ENCODE data around the gene TMEM132E. TPM values are rescaled to one million over a fixed set of nuclear protein-coding genes. Genes with fewer than 3 reads are reported as not detected.

TMEM132E gene
- total and polyA plus RNA-seq, 2 donors from 2014 or later = 1.1 to 4.3 TPM

DNA sequence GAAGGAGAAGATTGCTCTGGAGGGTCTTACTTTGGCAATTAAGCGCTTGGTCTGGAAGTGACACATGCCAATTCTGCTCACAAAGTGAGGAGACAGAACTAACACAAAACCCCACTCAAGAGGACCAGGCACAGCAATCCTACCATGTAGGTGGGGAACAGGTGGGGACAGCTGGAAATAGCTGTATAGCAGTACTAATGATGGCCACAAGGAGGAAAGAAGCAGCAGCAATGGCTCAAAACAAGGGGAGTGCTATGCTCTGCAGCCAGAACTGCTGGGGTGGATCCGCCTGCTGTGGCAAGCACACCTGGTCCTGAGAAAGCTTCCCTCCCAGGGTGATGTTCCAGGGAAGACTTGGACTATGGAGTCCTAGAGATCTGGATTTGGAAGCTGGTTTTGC lies 17.0 kb upstream of the TMEM132E start:
- H3K27me3 ChIP-seq (ENCODE audit: control insufficient read depth, insufficient read depth, low read length) = no peaks in the 10 kb centered on the region
- no peak overlapping the region for H3K4me3 ChIP-seq (ENCODE audit: low read length in 3 of 3)
- DNase-seq (peak in 2 of 5 donors; percentile 7 to 31), FAIRE-seq (no peak)
- H3K4me1 ChIP-seq (ENCODE audit: control insufficient read depth in 2 of 3, insufficient read depth in 2 of 3, low read depth in 1 of 3, low read length in 3 of 3) = no peaks in the 10 kb centered on the region
- no peaks in the 10 kb centered on the region for H3K9me3 ChIP-seq (ENCODE audit: control insufficient read depth in 2 of 3, insufficient read depth in 1 of 3, low read length in 3 of 3)
- TF ChIP-seq CTCF (IDR thresholded peaks at IDR 0.05; ENCODE audit: borderline replicate concordance, extremely low read depth, insufficient read depth) = peak; percentile 18
- no peaks in the 10 kb centered on the region for H3K36me3 ChIP-seq (ENCODE audit: control insufficient read depth in 2 of 3, insufficient read depth in 3 of 3, low read length in 3 of 3)
- H3K9ac ChIP-seq (ENCODE audit: low read length in 3 of 3) = no peak overlapping the region
- H3K27ac ChIP-seq (ENCODE audit: low read depth in 2 of 2, low read length in 2 of 2) = no peak overlapping the region
- intact Hi-C loops (cut with DNase I) = no loop called here

- intact Hi-C loops (cut with DNase I) = no loop called here
- Histone ChIP-seq H3K36me3 (ENCODE audit: control insufficient read depth in 2 of 3, insufficient read depth in 3 of 3, low read length in 3 of 3) (no peaks in the 10 kb centered on the region), H3K27ac (ENCODE audit: low read depth in 2 of 2, low read length in 2 of 2) (no peak overlapping the region), H3K4me1 (ENCODE audit: control insufficient read depth in 2 of 3, insufficient read depth in 2 of 3, low read depth in 1 of 3, low read length in 3 of 3) (no peaks in the 10 kb centered on the region), H3K4me3 (ENCODE audit: low read length in 3 of 3) (no peak overlapping the region), H3K9me3 (ENCODE audit: control insufficient read depth in 2 of 3, insufficient read depth in 1 of 3, low read length in 3 of 3) (no peaks in the 10 kb centered on the region), H3K9ac (ENCODE audit: low read length in 3 of 3) (no peak overlapping the region), H3K27me3 (ENCODE audit: control insufficient read depth, insufficient read depth, low read length) (no peaks in the 10 kb centered on the region)
- FAIRE-seq (no peak), DNase-seq (no peak)
- TF ChIP-seq CTCF (IDR thresholded peaks at IDR 0.05; ENCODE audit: borderline replicate concordance, extremely low read depth, insufficient read depth) = no peak
Measured at GRCh38 chr17:34565713-34566112, 13.7 kb upstream of the TMEM132E start.

DNA sequence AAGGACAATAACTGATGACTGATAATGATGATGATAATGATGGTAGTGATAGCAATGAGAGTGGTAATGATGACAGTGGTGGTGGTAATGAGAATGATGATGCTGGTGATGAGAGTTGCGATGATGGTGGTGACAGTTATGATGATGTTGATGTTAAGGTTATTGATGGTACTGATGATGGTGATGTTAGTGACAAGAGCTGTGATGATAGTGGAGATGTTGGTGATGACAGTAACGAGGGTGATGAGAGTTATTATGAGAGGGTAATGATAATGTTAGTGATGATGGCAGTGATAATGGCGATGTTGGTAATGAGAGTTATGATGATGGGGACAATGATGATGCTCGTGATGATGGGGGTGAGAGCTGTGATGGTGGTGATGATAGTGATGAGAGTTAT lies 13.2 kb upstream of the TMEM132E start:
- H3K27me3 ChIP-seq (ENCODE audit: control insufficient read depth, insufficient read depth, low read length) = no peaks in the 10 kb centered on the region
- no peak for FAIRE-seq

More for the DNA sequence above, 13.2 kb upstream of the TMEM132E start:
- Histone ChIP-seq H3K9ac (ENCODE audit: low read length in 3 of 3) (no peak overlapping the region), H3K4me1 (ENCODE audit: control insufficient read depth in 2 of 3, insufficient read depth in 2 of 3, low read depth in 1 of 3, low read length in 3 of 3) (no peaks in the 10 kb centered on the region), H3K36me3 (ENCODE audit: control insufficient read depth in 2 of 3, insufficient read depth in 3 of 3, low read length in 3 of 3) (no peaks in the 10 kb centered on the region), H3K4me3 (ENCODE audit: low read length in 3 of 3) (no peak overlapping the region), H3K27ac (ENCODE audit: low read depth in 2 of 2, low read length in 2 of 2) (no peak overlapping the region), H3K9me3 (ENCODE audit: control insufficient read depth in 2 of 3, insufficient read depth in 1 of 3, low read length in 3 of 3) (no peaks in the 10 kb centered on the region)
- intact Hi-C loops (cut with DNase I) = no loop called here
- no peak for DNase-seq
- TF ChIP-seq CTCF (IDR thresholded peaks at IDR 0.05; ENCODE audit: borderline replicate concordance, extremely low read depth, insufficient read depth) = no peak

Data from kidney (tissue), 14 donors.